GM18505 (cell line): ENCODE data around the gene ACCS.

Experiments
- ATAC-seq: cut with Tn5 transposase; IDR thresholded peaks from one replicate; pipeline ENCODE4 v1.9.1; 2021; ENCODE audit not compliant: unreplicated experiment
- POLR2A ChIP-seq: IDR thresholded peaks from 4 replicates; pipeline ENCODE4 v1.6.1; 2011; ENCODE audit warnings: borderline replicate concordance; ENCODE audit not compliant: insufficient read depth, insufficient read length; ENCODE audit errors: extremely low read depth

The ACCS gene

GRCh38 chr11:44031549-44031948, 34.5 kb upstream of the ACCS start:
- ATAC-seq, result no peak
- no peak for TF ChIP-seq POLR2A

- no peak for TF ChIP-seq POLR2A
- no peak for ATAC-seq
Observed at GRCh38 chr11:44032299-44033085, 33.6 kb upstream of the ACCS start.

- ATAC-seq, result no peak
- no peak for TF ChIP-seq POLR2A
Observed at GRCh38 chr11:44033411-44033850, 32.6 kb upstream of the ACCS start.

GRCh38 chr11:44033856-44034255, 32.2 kb upstream of the ACCS start:
- ATAC-seq, result no peak

GRCh38 chr11:44034639-44035038, 31.4 kb upstream of the ACCS start:
- no peak for TF ChIP-seq POLR2A
- ATAC-seq, result no peak

More at GRCh38 chr11:44033856-44034255, 32.2 kb upstream of the ACCS start:
- TF ChIP-seq POLR2A, result no peak

- peak; percentile 73 for ATAC-seq
- no peak for TF ChIP-seq POLR2A
Observed at GRCh38 chr11:44036811-44037657, 29.0 kb upstream of the ACCS start.

GRCh38 chr11:44037658-44037998, 28.4 kb upstream of the ACCS start:
- no peak for ATAC-seq
- TF ChIP-seq POLR2A, result no peak

- TF ChIP-seq POLR2A, result no peak
- no peak for ATAC-seq
Observed at GRCh38 chr11:44043157-44043556, 22.9 kb upstream of the ACCS start.

- no peak for ATAC-seq
- no peak for TF ChIP-seq POLR2A
Observed at GRCh38 chr11:44046182-44046581, 19.9 kb upstream of the ACCS start.

- no peak for TF ChIP-seq POLR2A
- no peak for ATAC-seq
Observed at GRCh38 chr11:44047298-44047697, 18.8 kb upstream of the ACCS start.

- no peak for ATAC-seq
- no peak for TF ChIP-seq POLR2A
Observed at GRCh38 chr11:44047931-44048431, 18.1 kb upstream of the ACCS start, which contains the start of gene ACCSL. TSS of gene ACCSL (plus strand) at chr11:44047981. CDS start at chr11:44048037, 56 bp downstream.

GRCh38 chr11:44049832-44050231, 16.2 kb upstream of the ACCS start:
- no peak for TF ChIP-seq POLR2A
- ATAC-seq, result no peak

- no peak for TF ChIP-seq POLR2A
- no peak for ATAC-seq
Observed at GRCh38 chr11:44051171-44051570, 14.9 kb upstream of the ACCS start.
